OCI-LY3 (cell line): ENCODE data around the gene ARHGAP26.

Experiments
- H2AFZ ChIP-seq: fragments of 200-600, 300-600 bp; shearing (Covaris generic); 2 replicates; pipeline ENCODE4 v1.6.0; 2014; ENCODE audit warnings: antibody characterized with exemption, low read depth, low read length
- H3K27ac ChIP-seq: fragments of 200-600, 300-600 bp; sonication (generic); 2 replicates; pipeline ENCODE4 v1.5.1; 2014; ENCODE audit warnings: mild to moderate bottlenecking, low read length, moderate library complexity, mixed read lengths
- H3K27me3 ChIP-seq: fragments of 200-600, 300-600 bp; sonication (generic); 2 replicates; pipeline ENCODE4 v1.6.1; 2014; ENCODE audit warnings: low read depth, low read length, mixed read lengths
- H3K36me3 ChIP-seq: fragments of 200-600, 300-600 bp; sonication (generic); replicated peaks from 2 replicates; pipeline ENCODE3; 2014; ENCODE audit warnings: low read depth, low read length, mixed read lengths
- H3K4me1 ChIP-seq: fragments of 300-600, 200-600 bp; sonication (generic); 2 replicates; pipeline ENCODE4 v1.6.1; 2014; ENCODE audit warnings: low read length, mixed read lengths
- H3K4me2 ChIP-seq: fragments of 200-600, 300-600 bp; sonication (generic); 2 replicates; pipeline ENCODE4 v1.6.1; 2014; ENCODE audit warnings: low read length, mixed read lengths
- H3K4me3 ChIP-seq: fragments of 300-600, 200-600 bp; sonication (generic); 2 replicates; pipeline ENCODE4 v1.5.1; 2014; ENCODE audit warnings: antibody characterized with exemption, mild to moderate bottlenecking, low read length, moderate library complexity
- H3K79me2 ChIP-seq: fragments of 300-600, 200-600 bp; shearing (Covaris generic); 2 replicates; pipeline ENCODE4 v1.6.1; 2014; ENCODE audit warnings: mild to moderate bottlenecking, low read length, mixed read lengths
- H3K9ac ChIP-seq: fragments of 300-600, 200-600 bp; shearing (Covaris generic); 2 replicates; pipeline ENCODE4 v1.6.0; 2014; ENCODE audit warnings: mild to moderate bottlenecking, low read length, moderate library complexity
- H3K9me3 ChIP-seq: fragments of 200-600, 300-600 bp; shearing (Covaris generic); 2 replicates; pipeline ENCODE4 v1.6.1; 2014; ENCODE audit warnings: low read length, mixed read lengths; ENCODE audit not compliant: insufficient read depth
- H4K20me1 ChIP-seq: fragments of 200-600, 300-600 bp; sonication (generic); 2 replicates; pipeline ENCODE4 v1.6.1; 2016; ENCODE audit warnings: low read length, mixed read lengths; ENCODE audit not compliant: insufficient read depth
- CTCF ChIP-seq: fragments of 200-600, 300-600 bp; sonication (generic); IDR thresholded peaks from 2 replicates; pipeline ENCODE4 v1.5.1; 2014; ENCODE audit warnings: antibody characterized with exemption, low read length, low read depth
- EZH2phosphoT487 ChIP-seq: fragments of 200-600 bp; shearing (Covaris generic); IDR thresholded peaks from 2 replicates; pipeline ENCODE4 v1.6.1; 2018; ENCODE audit warnings: antibody characterized with exemption, mixed run types, low read depth

The ARHGAP26 gene

GRCh38 chr5:142758062-142758795, 11.9 kb upstream of the ARHGAP26 start:
- no peak overlapping the region for H2AFZ ChIP-seq
- no peaks in the 10 kb centered on the region for H4K20me1 ChIP-seq
- H3K9ac ChIP-seq: no peak overlapping the region
- no peaks in the 10 kb centered on the region for H3K4me1 ChIP-seq
- no peaks in the 10 kb centered on the region for H3K9me3 ChIP-seq
- H3K27me3 ChIP-seq: 0 out of 2 replicates have a peak, but pooled peaks cover 3% of the 10 kb centered on the region
- no peak overlapping the region for H3K4me2 ChIP-seq
- no peak overlapping the region for H3K4me3 ChIP-seq
- TF ChIP-seq CTCF (no peak), EZH2phosphoT487 (no peak)
- H3K79me2 ChIP-seq: no peaks in the 10 kb centered on the region
- no peaks in the 10 kb centered on the region for H3K36me3 ChIP-seq
- H3K27ac ChIP-seq: no peak overlapping the region

- H3K9ac ChIP-seq: no peak overlapping the region
- no peaks in the 10 kb centered on the region for H3K79me2 ChIP-seq
- H3K4me3 ChIP-seq: no peak overlapping the region
- no peak overlapping the region for H3K27ac ChIP-seq
- H3K4me1 ChIP-seq: no peaks in the 10 kb centered on the region
- H3K36me3 ChIP-seq: no peaks in the 10 kb centered on the region
- H3K27me3 ChIP-seq: peaks cover 4% of the 10 kb centered on the region; the same call in 1 of the 2 replicates
- H3K4me2 ChIP-seq: no peak overlapping the region
- TF ChIP-seq EZH2phosphoT487 (no peak), CTCF (no peak)
- no peaks in the 10 kb centered on the region for H4K20me1 ChIP-seq
- no peaks in the 10 kb centered on the region for H3K9me3 ChIP-seq
- H2AFZ ChIP-seq: no peak overlapping the region
Observed at GRCh38 chr5:142758796-142759145, 11.4 kb upstream of the ARHGAP26 start.

- Histone ChIP-seq H3K4me2 (no peak overlapping the region), H3K79me2 (no peaks in the 10 kb centered on the region), H3K36me3 (no peaks in the 10 kb centered on the region), H3K27me3 (peaks cover 4% of the 10 kb centered on the region; the same call in 1 of the 2 replicates), H3K4me3 (no peak overlapping the region), H4K20me1 (no peaks in the 10 kb centered on the region), H3K4me1 (no peaks in the 10 kb centered on the region), H3K27ac (no peak overlapping the region), H3K9ac (no peak overlapping the region), H3K9me3 (no peaks in the 10 kb centered on the region), H2AFZ (no peak overlapping the region)
- TF ChIP-seq EZH2phosphoT487 (no peak), CTCF (no peak)
Observed at GRCh38 chr5:142763701-142764100, 6.5 kb upstream of the ARHGAP26 start.

- TF ChIP-seq CTCF: no peak
- no peak for TF ChIP-seq EZH2phosphoT487
- Histone ChIP-seq H3K4me3 (no peak overlapping the region), H2AFZ (no peak overlapping the region), H3K27me3 (peaks cover 15% of the 10 kb centered on the region), H3K27ac (no peak overlapping the region), H3K4me2 (no peak overlapping the region), H3K4me1 (peaks cover 9% of the 10 kb centered on the region; the same call in 1 of the 2 replicates), H3K9me3 (no peaks in the 10 kb centered on the region), H4K20me1 (no peaks in the 10 kb centered on the region), H3K36me3 (no peaks in the 10 kb centered on the region), H3K79me2 (no peaks in the 10 kb centered on the region), H3K9ac (no peak overlapping the region)
Observed at GRCh38 chr5:142767178-142767577, 3.0 kb upstream of the ARHGAP26 start.
